NB4 (cell line): ENCODE measurements around the gene CLEC10A.

ENCODE experiments used
- CTCF ChIP-seq: IDR thresholded peaks from one replicate; pipeline ENCODE4 v1.5.1; 2012; ENCODE audit warnings: low read depth, low read length
- MYC ChIP-seq: IDR thresholded peaks from 2 replicates; pipeline ENCODE4 v1.6.1; 2011; ENCODE audit warnings: low read depth, low read length
- POLR2A ChIP-seq: IDR thresholded peaks from 2 replicates; pipeline ENCODE4 v1.6.1; 2011; ENCODE audit warnings: mild to moderate bottlenecking; ENCODE audit not compliant: insufficient read length; ENCODE audit errors: extremely low read depth

DNA sequence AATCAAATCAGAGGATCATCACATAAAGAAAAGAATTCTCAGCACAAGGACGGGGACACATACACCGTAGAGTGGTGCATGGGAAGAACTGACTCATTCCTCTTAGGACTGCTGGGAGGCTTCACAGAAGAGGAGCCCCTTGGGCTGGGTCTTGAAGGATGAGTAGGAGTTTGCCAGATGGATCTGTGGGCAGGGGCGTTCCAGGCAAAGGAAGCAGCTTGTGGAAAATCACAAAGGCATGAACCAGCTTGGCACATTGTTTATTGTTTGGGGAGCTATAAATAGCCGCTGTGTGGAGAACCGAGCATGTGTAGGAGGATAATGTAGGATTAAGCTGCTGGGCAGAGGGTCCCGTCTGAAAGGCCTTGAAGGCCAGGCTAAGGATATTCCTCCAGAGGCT is 31.1 kb downstream of the CLEC10A start:
- TF ChIP-seq CTCF (no peak), MYC (no peak), POLR2A (no peak)
